ENCODE data around the gene NME2.

The NME2 gene

DNA sequence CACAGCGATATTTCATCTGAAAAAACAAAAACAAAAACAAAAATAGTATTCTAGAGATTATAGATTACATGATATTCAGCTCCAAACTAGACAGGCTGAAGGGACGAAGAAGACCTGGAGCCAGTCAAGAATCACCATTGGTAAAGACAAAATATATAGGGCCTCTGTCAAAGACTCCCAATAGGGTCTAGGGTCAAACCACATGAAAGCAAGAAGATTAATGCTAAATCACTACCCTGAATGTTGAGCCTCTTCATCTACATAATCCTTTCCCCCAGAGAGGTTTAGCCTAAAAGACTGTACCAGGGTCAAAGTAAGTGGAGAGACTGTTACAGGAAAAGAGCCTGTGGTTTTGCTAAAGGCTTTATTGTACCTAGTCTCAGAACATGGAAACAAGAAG is 23.6 kb upstream of the NME2 start:
- no peak overlapping the region for H3K9ac ChIP-seq (ENCODE audit: insufficient read length, low read depth)
- H3K4me1 ChIP-seq (ENCODE audit: insufficient read depth, insufficient read length) = no peaks in the 10 kb centered on the region
- DNase-seq (ENCODE audit: low read depth, low spot score) = no peak
- no peaks in the 10 kb centered on the region for H3K9me3 ChIP-seq (ENCODE audit: insufficient read depth, low read length)
- no peak overlapping the region for H3K4me3 ChIP-seq (ENCODE audit: insufficient read length, low read depth)
- H3K36me3 ChIP-seq (ENCODE audit: insufficient read depth, insufficient read length, low read length) = no peaks in the 10 kb centered on the region
- TF ChIP-seq SUZ12 (IDR thresholded peaks at IDR 0.05; ENCODE audit: extremely low read depth, insufficient read depth, insufficient read length) (no peak), ZNF274 (IDR thresholded peaks at IDR 0.05; ENCODE audit: low read depth, low read length) (no peak), YY1 (IDR thresholded peaks at IDR 0.05; ENCODE audit: insufficient read depth, insufficient read length) (no peak)
- no peaks in the 10 kb centered on the region for H3K27me3 ChIP-seq (ENCODE audit: insufficient read depth, insufficient read length)

DNA sequence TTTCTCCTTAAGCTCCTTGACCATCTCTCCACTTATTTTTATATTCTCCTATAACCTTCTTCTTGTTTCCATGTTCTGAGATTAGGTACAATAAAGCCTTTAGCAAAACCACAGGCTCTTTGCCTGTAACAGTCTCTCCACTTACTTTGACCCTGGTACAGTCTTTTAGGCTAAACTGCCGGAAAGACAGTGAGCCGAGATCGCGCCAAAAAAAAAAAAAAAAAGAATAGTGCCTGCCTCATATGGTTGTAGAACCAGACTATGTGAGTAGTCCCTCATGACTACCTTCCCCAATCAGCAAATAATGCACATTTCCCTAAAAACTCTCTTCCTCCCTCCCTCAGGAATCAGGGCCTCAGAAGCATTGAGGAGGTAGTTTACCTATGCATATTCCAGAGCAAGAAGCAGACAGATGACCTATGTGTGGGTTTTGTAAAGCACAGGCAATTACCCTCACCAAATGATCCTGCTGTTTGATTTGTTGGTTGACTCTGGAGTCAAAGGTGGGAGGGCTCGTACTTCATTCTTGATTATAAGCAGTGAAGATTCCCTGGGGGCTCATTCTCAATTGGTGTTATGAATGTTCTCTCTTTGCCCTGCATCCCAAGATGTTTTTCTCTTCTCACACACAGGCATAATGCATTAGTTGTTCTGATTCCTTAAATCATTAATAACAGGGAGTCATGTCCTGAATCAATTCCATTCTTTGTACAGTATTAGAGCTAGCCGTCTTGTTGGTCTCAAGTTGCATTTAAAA is 21.8 kb upstream of the NME2 start:
- DNase-seq (ENCODE audit: low read depth, low spot score) = no peak
- H3K9ac ChIP-seq (ENCODE audit: insufficient read length, low read depth) = no peak overlapping the region
- no peaks in the 10 kb centered on the region for H3K9me3 ChIP-seq (ENCODE audit: insufficient read depth, low read length)
- H3K27me3 ChIP-seq (ENCODE audit: insufficient read depth, insufficient read length) = no peaks in the 10 kb centered on the region
- H3K36me3 ChIP-seq (ENCODE audit: insufficient read depth, insufficient read length, low read length) = no peaks in the 10 kb centered on the region
- no peaks in the 10 kb centered on the region for H3K4me1 ChIP-seq (ENCODE audit: insufficient read depth, insufficient read length)
- no peak overlapping the region for H3K4me3 ChIP-seq (ENCODE audit: insufficient read length, low read depth)
- TF ChIP-seq ZNF274 (IDR thresholded peaks at IDR 0.05; ENCODE audit: low read depth, low read length) = no peak
- no peak for TF ChIP-seq SUZ12 (IDR thresholded peaks at IDR 0.05; ENCODE audit: extremely low read depth, insufficient read depth, insufficient read length)
- TF ChIP-seq YY1 (IDR thresholded peaks at IDR 0.05; ENCODE audit: insufficient read depth, insufficient read length) = no peak

DNA sequence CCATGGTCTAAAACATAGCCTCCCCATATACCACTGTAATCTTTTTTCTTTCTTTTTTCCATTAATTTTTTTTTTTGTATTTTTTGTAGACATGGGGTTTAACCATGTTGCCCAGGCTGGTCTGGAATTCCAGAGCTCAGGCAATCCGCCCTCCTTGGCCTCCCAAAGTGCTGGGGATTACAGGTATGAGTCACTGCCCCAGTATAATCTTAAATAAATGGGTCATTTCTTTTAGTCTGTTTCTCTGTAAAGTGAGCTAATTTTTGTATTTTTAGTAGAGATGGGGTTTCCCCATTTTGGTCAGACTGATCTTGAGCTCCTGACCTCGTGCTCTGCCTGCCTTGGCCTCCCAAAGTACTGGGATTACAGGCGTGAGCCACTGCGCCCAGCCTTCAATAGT is 18.6 kb upstream of the NME2 start:
- H3K27me3 ChIP-seq (ENCODE audit: insufficient read depth, insufficient read length) = no peaks in the 10 kb centered on the region
- H3K4me1 ChIP-seq (ENCODE audit: insufficient read depth, insufficient read length) = no peaks in the 10 kb centered on the region
- H3K9me3 ChIP-seq (ENCODE audit: insufficient read depth, low read length) = no peaks in the 10 kb centered on the region
- no peak overlapping the region for H3K9ac ChIP-seq (ENCODE audit: insufficient read length, low read depth)
- no peak for TF ChIP-seq SUZ12 (IDR thresholded peaks at IDR 0.05; ENCODE audit: extremely low read depth, insufficient read depth, insufficient read length)
- no peak for TF ChIP-seq ZNF274 (IDR thresholded peaks at IDR 0.05; ENCODE audit: low read depth, low read length)
- TF ChIP-seq YY1 (IDR thresholded peaks at IDR 0.05; ENCODE audit: insufficient read depth, insufficient read length) = no peak
- no peak for DNase-seq (ENCODE audit: low read depth, low spot score)
- H3K4me3 ChIP-seq (ENCODE audit: insufficient read length, low read depth) = no peak overlapping the region
- H3K36me3 ChIP-seq (ENCODE audit: insufficient read depth, insufficient read length, low read length) = no peaks in the 10 kb centered on the region

DNA sequence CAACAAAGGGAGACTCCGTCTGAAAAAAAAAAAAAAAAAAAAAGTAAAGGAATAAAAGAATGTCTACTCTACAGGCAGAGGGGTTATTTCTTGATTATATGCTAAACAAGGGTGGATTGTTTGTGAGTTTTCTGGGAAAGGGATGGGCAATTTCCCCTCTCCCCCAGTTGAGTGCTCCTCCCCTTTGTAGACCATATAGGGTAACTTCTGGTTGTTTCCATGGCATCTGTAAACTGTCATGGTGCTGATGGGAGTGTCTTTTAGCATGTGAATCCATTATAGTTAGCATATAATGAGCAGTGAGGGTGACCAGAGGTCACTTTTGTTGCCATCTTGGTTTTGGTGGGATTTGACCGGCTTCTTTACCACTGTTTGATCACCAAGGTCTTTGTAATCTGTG is 17.0 kb upstream of the NME2 start:
- Histone ChIP-seq H3K36me3 (ENCODE audit: insufficient read depth, insufficient read length, low read length) (no peaks in the 10 kb centered on the region), H3K4me1 (ENCODE audit: insufficient read depth, insufficient read length) (no peaks in the 10 kb centered on the region), H3K4me3 (ENCODE audit: insufficient read length, low read depth) (no peak overlapping the region), H3K27me3 (ENCODE audit: insufficient read depth, insufficient read length) (no peaks in the 10 kb centered on the region), H3K9me3 (ENCODE audit: insufficient read depth, low read length) (no peaks in the 10 kb centered on the region), H3K9ac (ENCODE audit: insufficient read length, low read depth) (no peak overlapping the region)
- DNase-seq (ENCODE audit: low read depth, low spot score) = no peak
- TF ChIP-seq SUZ12 (IDR thresholded peaks at IDR 0.05; ENCODE audit: extremely low read depth, insufficient read depth, insufficient read length) (no peak), ZNF274 (IDR thresholded peaks at IDR 0.05; ENCODE audit: low read depth, low read length) (no peak), YY1 (IDR thresholded peaks at IDR 0.05; ENCODE audit: insufficient read depth, insufficient read length) (no peak)

DNA sequence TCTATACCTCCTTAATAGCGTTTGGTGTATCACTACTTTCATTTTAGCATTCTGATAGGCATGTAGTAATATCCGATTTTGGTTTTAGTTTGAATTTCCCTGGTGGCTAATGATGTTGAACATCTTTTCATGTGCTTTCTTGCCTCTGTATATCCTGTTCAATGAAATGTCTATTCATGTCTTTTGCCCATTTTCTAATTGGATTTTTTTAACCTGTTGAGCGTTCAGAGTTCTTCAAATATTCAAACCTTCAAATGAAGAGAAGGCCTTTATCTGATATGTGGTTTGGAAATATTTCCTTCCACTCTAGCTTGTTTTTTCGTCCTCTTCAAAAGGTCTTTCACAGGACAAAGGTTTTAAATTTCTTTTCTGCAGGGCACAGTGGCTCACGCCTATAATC is 15.3 kb upstream of the NME2 start:
- no peak overlapping the region for H3K4me3 ChIP-seq (ENCODE audit: insufficient read length, low read depth)
- H3K9ac ChIP-seq (ENCODE audit: insufficient read length, low read depth) = no peak overlapping the region

DNA sequence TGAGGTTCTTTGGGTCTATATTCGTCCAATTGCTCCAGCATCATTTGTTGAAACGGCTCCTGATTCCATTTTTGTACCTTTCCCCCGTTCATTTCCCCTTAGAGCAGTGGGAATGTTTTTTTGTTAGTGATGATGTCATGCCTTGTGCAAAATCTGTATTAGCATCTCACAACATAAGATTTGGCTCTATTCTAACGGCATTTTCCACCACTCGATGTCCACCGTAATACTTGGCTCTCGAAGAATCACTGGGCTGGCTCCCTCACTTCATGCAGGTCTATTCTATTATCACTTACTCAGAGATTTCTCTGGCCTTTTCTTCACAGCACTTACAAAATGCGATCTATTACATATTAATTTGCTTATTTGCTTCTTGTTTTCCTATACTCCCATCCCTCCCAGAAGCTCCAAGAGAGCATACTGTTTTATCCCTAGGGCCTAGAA is 13.4 kb upstream of the NME2 start:
- peak overlapping the region; percentile 96 for H3K9ac ChIP-seq (ENCODE audit: insufficient read length, low read depth)
- TF ChIP-seq SUZ12 (IDR thresholded peaks at IDR 0.05; ENCODE audit: extremely low read depth, insufficient read depth, insufficient read length) (no peak), YY1 (IDR thresholded peaks at IDR 0.05; ENCODE audit: insufficient read depth, insufficient read length) (no peak), ZNF274 (IDR thresholded peaks at IDR 0.05; ENCODE audit: low read depth, low read length) (no peak)
- H3K4me1 ChIP-seq (ENCODE audit: insufficient read depth, insufficient read length) = no peaks in the 10 kb centered on the region
- H3K27me3 ChIP-seq (ENCODE audit: insufficient read depth, insufficient read length) = no peaks in the 10 kb centered on the region
- no peak for DNase-seq (ENCODE audit: low read depth, low spot score)
- H3K36me3 ChIP-seq (ENCODE audit: insufficient read depth, insufficient read length, low read length) = peaks cover 31% of the 10 kb centered on the region
- H3K9me3 ChIP-seq (ENCODE audit: insufficient read depth, low read length) = no peaks in the 10 kb centered on the region
- H3K4me3 ChIP-seq (ENCODE audit: insufficient read length, low read depth) = peak overlapping the region; percentile 95

More for the DNA sequence above, 15.3 kb upstream of the NME2 start:
- H3K4me1 ChIP-seq (ENCODE audit: insufficient read depth, insufficient read length) = no peaks in the 10 kb centered on the region
- no peak for TF ChIP-seq SUZ12 (IDR thresholded peaks at IDR 0.05; ENCODE audit: extremely low read depth, insufficient read depth, insufficient read length)
- no peak for TF ChIP-seq YY1 (IDR thresholded peaks at IDR 0.05; ENCODE audit: insufficient read depth, insufficient read length)
- TF ChIP-seq ZNF274 (IDR thresholded peaks at IDR 0.05; ENCODE audit: low read depth, low read length) = no peak
- no peaks in the 10 kb centered on the region for H3K9me3 ChIP-seq (ENCODE audit: insufficient read depth, low read length)
- peaks cover 13% of the 10 kb centered on the region for H3K36me3 ChIP-seq (ENCODE audit: insufficient read depth, insufficient read length, low read length)
- no peak for DNase-seq (ENCODE audit: low read depth, low spot score)
- no peaks in the 10 kb centered on the region for H3K27me3 ChIP-seq (ENCODE audit: insufficient read depth, insufficient read length)

DNA sequence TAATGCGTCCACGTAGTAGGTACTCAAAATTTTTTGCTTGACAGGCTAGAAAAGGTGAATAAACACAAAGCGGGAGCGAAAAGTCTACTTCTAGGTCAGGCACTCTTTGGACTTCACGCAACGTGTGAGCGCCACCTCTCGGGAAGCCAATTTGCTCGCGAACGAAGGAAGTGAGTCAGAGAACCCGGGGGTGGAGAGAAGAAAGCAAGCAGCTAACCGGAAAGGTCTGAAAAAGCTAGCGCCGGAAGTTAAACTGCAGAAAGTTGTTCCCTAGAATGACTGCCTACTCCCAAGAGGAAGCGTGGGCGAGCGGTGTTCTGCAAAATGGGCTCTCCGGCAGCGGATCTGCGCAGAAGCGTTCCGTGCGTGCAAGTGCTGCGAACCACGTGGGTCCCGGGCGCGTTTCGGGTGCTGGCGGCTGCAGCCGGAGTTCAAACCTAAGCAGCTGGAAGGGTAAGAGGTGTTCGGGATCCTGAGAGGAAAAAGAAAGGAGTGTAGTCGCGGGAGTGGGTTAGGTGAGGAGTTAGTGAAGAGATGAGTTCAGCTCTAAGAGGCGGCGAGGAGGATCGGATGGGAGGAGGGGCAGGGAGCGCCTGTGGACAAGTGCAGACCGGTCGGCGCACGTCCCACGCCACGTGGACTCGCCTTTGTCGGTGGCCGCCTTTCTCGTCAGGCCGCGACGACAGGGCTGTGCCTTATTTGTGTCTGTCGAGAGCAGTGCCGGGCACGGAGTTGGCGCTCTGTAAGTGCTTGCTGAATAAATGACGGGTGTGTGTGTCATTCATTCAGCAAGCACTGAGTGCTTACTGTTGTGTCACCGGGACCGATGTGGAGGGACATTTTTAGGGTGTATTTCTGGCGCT is 12.8 kb upstream of the NME2 start, which contains the start of gene NME1:
Gene NME1, plus strand, starts transcription at position 350 of the 863 bp plus-strand sequence. CDS start 2,096 bp downstream, outside the sequence.
- H3K27me3 ChIP-seq (ENCODE audit: insufficient read depth, insufficient read length) = no peaks in the 10 kb centered on the region
- H3K36me3 ChIP-seq (ENCODE audit: insufficient read depth, insufficient read length, low read length) = peaks cover 37% of the 10 kb centered on the region
- TF ChIP-seq SUZ12 (IDR thresholded peaks at IDR 0.05; ENCODE audit: extremely low read depth, insufficient read depth, insufficient read length) (no peak), ZNF274 (IDR thresholded peaks at IDR 0.05; ENCODE audit: low read depth, low read length) (no peak), YY1 (IDR thresholded peaks at IDR 0.05; ENCODE audit: insufficient read depth, insufficient read length) (no peak)
- peak within 1 kb of the TSS; percentile 95 for H3K4me3 ChIP-seq (ENCODE audit: insufficient read length, low read depth)
- no peaks in the 10 kb centered on the region for H3K9me3 ChIP-seq (ENCODE audit: insufficient read depth, low read length)
- H3K4me1 ChIP-seq (ENCODE audit: insufficient read depth, insufficient read length) = no peaks in the 10 kb centered on the region
- peak; percentile 95 for DNase-seq (ENCODE audit: low read depth, low spot score)
- H3K9ac ChIP-seq (ENCODE audit: insufficient read length, low read depth) = peak within 1 kb of the TSS; percentile 96
